HEK293T (cell line): ENCODE measurements around the gene MSANTD4.
"Not testable (repeated sequence)": the region's sequence is repeated elsewhere in the genome, so short reads cannot be mapped to it uniquely, and the experiment has no call there.

Experiments used
- CTCF ChIA-PET: fragments of 350-600 bp; formaldehyde crosslinking; extraction: SDS; loops from one replicate; lab custom pipeline; 2021; ENCODE audit warnings: antibody characterized with exemption, inconsistent platforms; lab: Yijun Ruan, JAX
- POLR2A ChIA-PET: fragments of 350-600 bp; formaldehyde crosslinking; extraction: SDS; loops from one replicate; lab custom pipeline; 2020; ENCODE audit warnings: antibody characterized with exemption, inconsistent platforms; lab: Yijun Ruan, JAX
- DNase-seq: peaks from one replicate; pipeline ENCODE4 v3.0.0; 2012; ENCODE audit warnings: mixed read lengths; ENCODE audit errors: extremely low spot score
- ARNT ChIP-seq: fragments of 450-650 bp; IDR thresholded peaks from 2 replicates; pipeline ENCODE4 v1.6.1; 2017; ENCODE audit warnings: mild to moderate bottlenecking
- BHLHE40 ChIP-seq: fragments of 450-650 bp; IDR thresholded peaks from 2 replicates; pipeline ENCODE4 v1.6.1; 2016; ENCODE audit warnings: mild to moderate bottlenecking, moderate library complexity, borderline replicate concordance
- CTBP1 ChIP-seq: fragments of 450-650 bp; IDR thresholded peaks from 2 replicates; pipeline ENCODE4 v1.6.1; 2016; ENCODE audit warnings: borderline replicate concordance
- ELF4 ChIP-seq: fragments of 450-650 bp; IDR thresholded peaks from 2 replicates; pipeline ENCODE4 v1.6.1; 2017; ENCODE audit warnings: antibody characterized with exemption
- FOXA1 ChIP-seq: fragments of 450-650 bp; IDR thresholded peaks from 2 replicates; pipeline ENCODE4 v1.6.1; 2016; ENCODE audit warnings: mild to moderate bottlenecking
- FOXK2 ChIP-seq: fragments of 450-650 bp; IDR thresholded peaks from 2 replicates; pipeline ENCODE4 v1.6.1; 2016; ENCODE audit warnings: mild to moderate bottlenecking
- FOXM1 ChIP-seq: fragments of 450-650 bp; IDR thresholded peaks from 2 replicates; pipeline ENCODE4 v1.6.1; 2017; ENCODE audit warnings: mild to moderate bottlenecking, borderline replicate concordance
- HDGF ChIP-seq: fragments of 450-650 bp; IDR thresholded peaks from 2 replicates; pipeline ENCODE4 v1.6.1; 2017; ENCODE audit warnings: antibody characterized with exemption, borderline replicate concordance
- L3MBTL2 ChIP-seq: fragments of 450-650 bp; conservative IDR thresholded peaks from 2 replicates; pipeline ENCODE4 v1.6.1; 2016; ENCODE audit warnings: mild to moderate bottlenecking
- LEF1 ChIP-seq: fragments of 450-650 bp; IDR thresholded peaks from 2 replicates; pipeline ENCODE4 v1.6.1; 2017; ENCODE audit warnings: mild to moderate bottlenecking, borderline replicate concordance
- NFRKB ChIP-seq: fragments of 450-650 bp; IDR thresholded peaks from 2 replicates; pipeline ENCODE4 v1.6.1; 2016; ENCODE audit warnings: mild to moderate bottlenecking, moderate library complexity
- SP1 ChIP-seq: fragments of 450-650 bp; IDR thresholded peaks from 2 replicates; pipeline ENCODE4 v1.6.1; 2017
- SUZ12 ChIP-seq: fragments of 450-650 bp; IDR thresholded peaks from 2 replicates; pipeline ENCODE4 v1.6.1; 2016; ENCODE audit warnings: mild to moderate bottlenecking
- TARDBP ChIP-seq: fragments of 450-650 bp; IDR thresholded peaks from 2 replicates; pipeline ENCODE4 v1.6.1; 2016
- ZNF384 ChIP-seq: fragments of 450-650 bp; IDR thresholded peaks from 2 replicates; pipeline ENCODE4 v1.6.1; 2016
- TF ChIP-seq, protein P1 (sequence below): fragments of 450-650 bp; IDR thresholded peaks from 2 replicates; pipeline ENCODE4 v1.6.1; 2016

MSANTD4 gene

DNA sequence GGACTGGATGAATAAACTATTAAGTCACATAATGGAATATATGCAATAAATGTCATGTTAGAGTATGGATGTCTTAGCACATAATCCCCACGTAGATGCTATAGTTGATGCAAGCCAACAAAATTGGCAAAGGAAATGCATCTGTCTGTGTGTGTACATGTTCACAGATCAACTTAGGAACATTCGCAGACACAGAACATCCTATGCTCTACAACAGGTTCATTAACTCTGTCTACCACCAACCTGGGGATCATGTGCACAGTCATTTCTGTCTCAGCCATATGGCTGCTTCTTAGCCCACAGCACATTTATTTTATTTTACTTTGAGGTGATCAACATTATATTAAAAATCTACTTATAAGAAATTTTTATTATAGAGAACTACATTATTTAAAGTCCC, 4.9 kb downstream of the MSANTD4 start:
- no peak for TF ChIP-seq FOXK2
- TF ChIP-seq NFRKB, result no peak
- no peak for TF ChIP-seq HDGF
- no peak for TF ChIP-seq TARDBP
- no peak for TF ChIP-seq ARNT
- TF ChIP-seq, protein P1, sequence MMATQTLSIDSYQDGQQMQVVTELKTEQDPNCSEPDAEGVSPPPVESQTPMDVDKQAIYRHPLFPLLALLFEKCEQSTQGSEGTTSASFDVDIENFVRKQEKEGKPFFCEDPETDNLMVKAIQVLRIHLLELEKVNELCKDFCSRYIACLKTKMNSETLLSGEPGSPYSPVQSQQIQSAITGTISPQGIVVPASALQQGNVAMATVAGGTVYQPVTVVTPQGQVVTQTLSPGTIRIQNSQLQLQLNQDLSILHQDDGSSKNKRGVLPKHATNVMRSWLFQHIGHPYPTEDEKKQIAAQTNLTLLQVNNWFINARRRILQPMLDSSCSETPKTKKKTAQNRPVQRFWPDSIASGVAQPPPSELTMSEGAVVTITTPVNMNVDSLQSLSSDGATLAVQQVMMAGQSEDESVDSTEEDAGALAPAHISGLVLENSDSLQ, result no peak
- DNase-seq, result no peak
- CTCF ChIA-PET, result no interaction called here
- POLR2A ChIA-PET, result no interaction called here

DNA sequence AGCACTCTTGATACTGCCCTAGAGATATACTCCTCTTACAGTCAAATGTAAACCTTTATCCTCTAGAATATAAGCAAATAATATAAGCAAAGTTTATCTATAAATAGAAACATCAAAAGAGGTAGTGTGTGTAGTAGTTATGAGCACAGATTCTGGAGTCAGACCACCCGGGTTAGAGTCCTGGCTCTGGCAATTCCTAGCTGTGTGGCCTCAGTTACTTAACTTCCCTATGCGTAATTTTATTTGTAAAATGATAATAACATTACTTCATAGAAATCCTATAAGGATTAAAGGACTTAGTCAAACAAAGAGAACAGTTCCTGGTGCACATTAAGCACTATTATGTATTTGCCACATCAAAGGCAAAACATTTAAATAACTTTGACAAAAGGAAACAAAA, 7.0 kb downstream of the MSANTD4 start:
- no peak for DNase-seq
- ChIA-PET POLR2A (interaction anchor here (0.6 kb wide), 1 partner anchor 239 kb away, joined by 3 read pairs; no protein-coding TSS in a partner anchor), CTCF (no interaction called here)
- TF ChIP-seq ELF4 (no peak), CTBP1 (no peak), SUZ12 (no peak), NFRKB (no peak), ZNF384 (no peak), FOXK2 (no peak), ARNT (no peak), HDGF (no peak), SP1 (no peak), BHLHE40 (no peak), LEF1 (no peak), FOXA1 (no peak), TARDBP (no peak), FOXM1 (no peak)

DNA sequence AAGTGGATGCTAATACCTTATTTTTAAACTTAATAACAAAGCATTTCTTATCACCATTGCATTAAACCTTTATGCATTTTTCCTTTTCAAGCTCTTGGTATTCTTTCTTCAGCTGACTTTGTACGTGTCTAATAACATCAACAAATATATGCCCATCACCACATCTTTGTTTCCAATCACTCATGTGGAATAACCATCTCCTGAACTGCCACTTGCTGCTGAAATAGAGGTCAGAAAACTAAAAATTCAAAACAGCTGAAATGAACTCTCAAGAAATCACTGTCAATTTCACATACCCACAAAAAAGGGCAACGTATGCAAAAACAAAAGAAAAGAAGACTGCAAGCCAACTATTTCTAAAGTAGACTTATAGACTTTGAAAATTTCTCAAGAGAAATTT, 7.4 kb downstream of the MSANTD4 start:
- POLR2A ChIA-PET, result no interaction called here
- TF ChIP-seq ZNF384 (no peak), L3MBTL2 (no peak), NFRKB (no peak), FOXA1 (no peak), HDGF (no peak), SP1 (no peak), ARNT (no peak)
- CTCF ChIA-PET, result no interaction called here
- no peak for DNase-seq

DNA sequence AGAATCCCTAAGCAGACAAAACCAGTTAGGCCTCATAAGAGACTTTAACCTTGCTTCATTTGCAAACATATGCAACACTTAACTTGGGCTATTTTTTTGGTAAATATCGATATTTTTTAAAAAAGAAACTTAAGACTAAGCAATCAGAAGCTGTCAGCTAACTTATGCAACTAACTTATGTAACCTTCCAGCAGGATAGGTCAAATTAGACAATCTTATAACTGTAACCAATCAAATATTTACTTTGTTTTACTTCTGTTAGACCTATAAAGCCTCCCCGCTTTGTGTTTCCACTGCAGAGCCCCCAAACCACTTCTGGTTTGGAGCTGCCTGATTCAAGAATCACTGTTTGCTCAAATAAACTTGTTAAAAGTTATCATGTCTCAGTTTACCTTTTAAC, 8.0 kb downstream of the MSANTD4 start:
- TF ChIP-seq LEF1, result no peak
- no peak for TF ChIP-seq SUZ12
- TF ChIP-seq TARDBP, result no peak
- TF ChIP-seq FOXA1, result no peak
- TF ChIP-seq L3MBTL2, result no peak
- no peak for TF ChIP-seq ZNF384
- no peak for TF ChIP-seq SP1
- no peak for TF ChIP-seq HDGF
- no peak for TF ChIP-seq BHLHE40
- TF ChIP-seq FOXM1, result no peak
- no peak for TF ChIP-seq ELF4
- ChIA-PET CTCF (no interaction called here), POLR2A (no interaction called here)
- no peak for DNase-seq

DNA sequence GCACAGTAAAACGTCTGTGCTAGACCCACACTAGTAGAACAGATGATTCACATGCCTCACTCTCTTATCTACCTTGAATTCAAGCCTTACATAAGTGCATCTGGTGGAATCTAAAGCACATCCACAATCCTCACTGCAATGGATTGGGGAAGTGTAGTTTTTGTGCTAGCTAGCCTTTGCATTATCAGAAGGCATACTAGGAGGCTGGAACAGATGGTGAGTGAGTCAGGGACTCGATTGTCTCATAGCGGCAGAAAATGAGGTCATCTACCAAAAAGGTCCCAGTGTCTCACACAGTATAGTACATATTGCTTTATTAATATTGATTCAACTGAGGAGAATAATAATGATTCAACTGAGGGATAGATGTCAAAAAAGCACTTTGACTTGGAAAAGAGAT, 9.3 kb downstream of the MSANTD4 start:
- ChIA-PET POLR2A (no interaction called here), CTCF (no interaction called here)
- TF ChIP-seq NFRKB (no peak), CTBP1 (no peak), FOXM1 (no peak), SP1 (no peak), SUZ12 (no peak), FOXA1 (no peak), BHLHE40 (no peak), ZNF384 (no peak)
- no peak for DNase-seq

DNA sequence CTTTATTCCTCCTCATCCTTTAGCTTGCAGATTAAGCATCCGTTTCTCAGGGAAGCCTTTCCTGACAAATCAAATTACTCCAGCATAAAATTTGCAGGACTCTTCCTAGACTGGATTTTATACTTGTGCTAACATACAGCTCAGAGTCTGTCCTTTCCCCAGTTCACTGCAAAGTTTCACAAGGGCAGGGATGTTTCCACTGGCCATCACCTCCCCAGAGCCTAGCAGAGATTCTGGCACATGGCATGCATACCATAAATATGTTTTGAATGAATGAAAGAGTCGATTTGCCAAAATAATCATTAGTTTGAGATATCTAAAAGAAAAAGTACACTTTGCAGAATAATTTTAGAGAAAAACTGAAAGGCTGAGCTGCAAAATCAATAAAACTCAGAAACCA, 10.6 kb downstream of the MSANTD4 start:
- POLR2A ChIA-PET, result no interaction called here
- CTCF ChIA-PET, result no interaction called here
- TF ChIP-seq NFRKB (no peak), L3MBTL2 (no peak), ARNT (no peak)
- DNase-seq, result no peak

DNA sequence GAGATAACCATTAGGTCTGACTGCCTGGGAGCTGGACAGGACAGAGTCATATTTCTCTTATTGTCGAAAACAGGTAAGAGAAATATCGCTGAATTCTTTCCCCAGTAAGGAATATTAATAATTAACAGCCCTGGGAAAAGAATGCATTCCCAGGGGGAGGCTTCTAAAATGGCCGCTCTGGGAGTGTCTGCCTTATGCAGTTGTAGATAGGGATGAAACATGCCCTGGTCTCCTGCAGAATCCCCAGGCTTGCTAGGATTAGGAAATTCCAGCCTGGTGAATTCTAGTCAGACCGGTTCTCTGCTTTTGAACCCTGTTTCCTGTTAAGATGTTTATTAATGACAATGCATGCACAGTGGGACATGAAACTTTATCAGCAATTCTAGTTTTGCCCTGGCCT, 18.9 kb downstream of the MSANTD4 start:
- CTCF ChIA-PET, POLR2A ChIA-PET, DNase-seq: not testable (repeated sequence)

DNA sequence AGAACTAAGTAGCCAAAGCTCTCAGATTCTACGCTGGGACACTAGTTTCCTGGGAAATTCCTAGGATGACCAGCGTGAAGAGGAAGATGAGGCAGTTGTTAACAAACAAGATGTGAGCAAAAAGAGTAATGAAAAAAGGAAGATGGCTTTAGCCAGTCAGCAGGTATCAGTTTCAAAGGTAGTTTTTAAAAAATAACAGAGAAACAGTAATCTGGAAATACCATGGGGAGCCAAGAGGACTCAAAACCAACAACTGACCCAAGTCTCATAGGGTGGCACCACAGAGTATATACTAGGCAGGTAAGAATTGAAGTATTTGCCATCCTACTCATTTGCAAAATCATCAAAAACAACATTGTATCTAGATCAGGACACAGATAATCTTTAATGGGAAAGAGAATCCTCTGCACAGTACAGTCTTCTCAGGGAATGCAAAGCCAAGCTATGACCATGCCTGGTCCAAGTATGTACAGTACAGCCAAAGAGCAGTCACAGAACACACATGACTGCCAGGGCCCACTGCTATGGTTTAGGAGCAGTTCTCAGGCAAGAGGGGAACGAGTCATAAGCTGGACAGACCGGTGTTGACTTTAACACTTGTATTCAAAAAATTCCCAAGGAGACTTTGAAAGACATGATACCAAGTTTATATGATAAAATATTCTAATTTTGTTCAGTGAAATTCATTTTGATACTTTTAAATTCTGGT, 20.6 kb downstream of the MSANTD4 start:
- ChIA-PET CTCF (no interaction called here), POLR2A (no interaction called here)
- TF ChIP-seq FOXA1, result no peak
- TF ChIP-seq FOXM1, result no peak
- TF ChIP-seq SUZ12, result no peak
- TF ChIP-seq SP1, result no peak

DNA sequence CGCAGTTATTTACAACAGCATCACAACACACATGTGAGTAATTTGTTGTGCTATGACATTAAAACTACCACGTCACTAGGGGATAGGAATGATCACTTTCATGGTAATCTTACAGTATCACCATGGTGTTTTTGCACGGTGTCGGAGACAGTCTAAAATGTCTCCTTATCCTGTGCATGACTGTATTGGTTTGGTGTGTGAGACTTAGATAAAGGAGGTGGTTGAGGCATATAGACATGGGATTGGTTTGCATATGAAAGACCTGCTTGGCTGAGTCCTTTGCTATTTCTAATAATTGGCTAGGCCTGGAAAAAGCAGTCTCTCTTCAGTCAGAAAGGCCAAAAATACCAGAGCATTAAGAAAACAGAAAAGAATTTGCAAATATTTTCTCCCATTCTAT, 30.2 kb downstream of the MSANTD4 start:
- CTCF ChIA-PET, result no interaction called here
- POLR2A ChIA-PET, result no interaction called here
- TF ChIP-seq SP1, result no peak
- TF ChIP-seq ZNF384, result no peak
- TF ChIP-seq ELF4, result no peak
- TF ChIP-seq SUZ12, result no peak
- TF ChIP-seq, protein P1, result no peak
- TF ChIP-seq L3MBTL2, result no peak
- TF ChIP-seq ARNT, result no peak
- TF ChIP-seq LEF1, result no peak
- TF ChIP-seq FOXK2, result no peak
- TF ChIP-seq NFRKB, result no peak
- TF ChIP-seq FOXM1, result no peak
- no peak for TF ChIP-seq CTBP1
- no peak for TF ChIP-seq TARDBP
- no peak for TF ChIP-seq BHLHE40
- no peak for TF ChIP-seq HDGF
- TF ChIP-seq FOXA1, result no peak
- DNase-seq, result no peak

More for the DNA sequence above, 20.6 kb downstream of the MSANTD4 start:
- DNase-seq, result no peak
